ENCODE results near the gene RALGAPA2.

The RALGAPA2 gene

GRCh38 chr20:20457392-20458126 lies 254.9 kb downstream of the RALGAPA2 start:
- no peak for DNase-seq

DNA sequence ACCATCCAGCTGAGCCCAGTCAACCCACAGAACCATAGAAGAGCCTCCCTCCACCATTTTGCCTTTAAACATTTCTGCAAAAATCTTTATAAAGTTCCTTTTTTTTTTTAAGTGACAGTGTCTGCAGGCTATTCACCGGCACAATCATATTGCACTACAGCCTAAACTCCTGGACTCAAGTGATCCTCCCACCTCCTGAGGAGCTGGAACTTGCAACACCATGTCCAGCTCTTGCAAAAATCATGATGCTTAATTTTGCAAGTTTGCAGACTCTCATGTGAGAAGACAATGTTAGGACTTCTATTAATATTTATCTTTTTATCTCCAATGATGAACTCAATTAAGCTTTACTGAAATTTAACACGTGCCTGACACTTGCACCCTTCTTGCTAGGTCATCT lies 255.7 kb downstream of the RALGAPA2 start:
- DNase-seq, result no peak

GRCh38 chr20:20455926-20456325 lies 256.5 kb downstream of the RALGAPA2 start:
- no peak for DNase-seq

GRCh38 chr20:20454850-20455627 lies 257.4 kb downstream of the RALGAPA2 start:
- no peak for DNase-seq

- no peak for DNase-seq
These were observed 258.1 kb downstream of the RALGAPA2 start for GRCh38 chr20:20454367-20454766.

- DNase-seq, result peak; percentile 47 to 58
These were observed 260.2 kb downstream of the RALGAPA2 start for GRCh38 chr20:20452254-20452676.

DNA sequence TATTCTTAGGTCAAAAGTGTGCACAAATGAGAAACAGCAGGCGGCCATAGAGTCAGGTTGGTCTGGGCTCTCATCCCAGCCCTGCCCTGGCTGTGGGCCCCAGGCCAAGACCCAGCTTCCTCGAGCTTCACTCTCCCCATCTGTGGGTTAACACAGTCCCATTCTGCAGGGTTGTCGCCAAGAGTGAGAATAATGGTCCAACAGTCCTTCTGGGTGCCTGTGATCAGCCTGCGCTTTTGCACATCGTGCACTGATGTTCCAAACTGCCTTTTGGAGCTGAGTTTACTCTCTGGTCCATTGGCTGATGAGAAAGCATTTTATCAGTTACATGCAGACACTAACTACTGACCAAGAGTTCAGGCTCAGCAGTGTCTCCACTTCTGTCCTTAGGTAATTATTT lies 261.9 kb downstream of the RALGAPA2 start:
- DNase-seq, result no peak

DNA sequence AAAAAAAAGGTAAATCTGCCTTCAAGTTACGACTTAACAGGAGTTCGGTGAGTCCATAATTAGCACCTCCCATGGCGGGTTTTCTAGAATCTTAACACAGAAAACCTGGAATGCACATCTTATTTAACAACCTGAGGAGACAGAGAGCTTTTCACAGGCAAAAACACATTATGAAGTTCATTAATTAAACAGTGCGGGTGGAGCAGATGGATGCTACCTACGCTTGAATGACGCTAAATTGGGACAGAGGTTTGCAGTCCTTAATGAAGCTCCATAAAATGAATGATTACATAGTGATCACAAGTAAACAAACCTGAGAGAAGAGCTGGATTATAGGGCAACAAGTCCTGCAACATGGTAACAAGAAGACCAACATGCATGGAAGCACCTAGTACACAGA lies 263.6 kb downstream of the RALGAPA2 start:
- no peak for DNase-seq

DNA sequence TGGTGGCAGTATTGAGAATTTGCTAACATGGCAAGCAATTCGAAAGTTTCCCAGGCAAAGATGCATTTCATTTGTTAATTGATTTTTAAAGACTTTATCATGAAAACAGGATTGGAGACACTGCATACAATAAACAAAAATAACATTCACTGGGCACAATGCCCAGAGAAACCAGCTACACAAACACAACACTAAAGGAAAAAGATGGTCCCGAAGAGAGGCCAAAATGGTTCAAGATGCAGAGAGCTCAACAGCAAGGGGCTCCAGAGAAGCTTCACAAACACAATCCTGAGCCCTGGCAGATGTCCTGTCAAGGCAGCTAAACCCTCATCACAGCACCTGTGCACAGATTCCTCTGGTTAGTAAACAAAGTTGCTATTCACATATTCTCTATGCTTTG lies 265.2 kb downstream of the RALGAPA2 start:
- DNase-seq, result no peak

GRCh38 chr20:20446425-20447015 lies 265.9 kb downstream of the RALGAPA2 start:
- no peak for DNase-seq

DNA sequence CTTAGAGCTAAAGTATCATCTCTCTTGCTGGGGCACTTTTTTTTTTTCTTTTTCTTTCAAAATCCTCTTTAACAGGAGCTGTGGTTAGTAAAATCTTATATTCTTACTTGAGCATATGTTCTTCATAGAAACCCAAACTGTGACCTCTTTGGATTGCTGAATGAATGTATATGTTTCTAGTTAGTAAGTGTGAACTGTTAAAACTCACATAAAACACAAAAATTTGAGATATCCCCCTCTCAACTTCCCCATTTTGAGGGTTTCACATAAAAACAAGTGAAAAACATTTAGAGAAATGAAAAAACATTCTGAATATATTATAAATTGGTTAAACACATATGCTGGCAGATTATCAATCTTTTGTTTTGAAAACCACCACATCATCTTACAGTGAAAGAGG lies 266.4 kb downstream of the RALGAPA2 start:
- DNase-seq, result no peak

GRCh38 chr20:20443504-20443903 lies 268.9 kb downstream of the RALGAPA2 start:
- DNase-seq, result no peak

DNA sequence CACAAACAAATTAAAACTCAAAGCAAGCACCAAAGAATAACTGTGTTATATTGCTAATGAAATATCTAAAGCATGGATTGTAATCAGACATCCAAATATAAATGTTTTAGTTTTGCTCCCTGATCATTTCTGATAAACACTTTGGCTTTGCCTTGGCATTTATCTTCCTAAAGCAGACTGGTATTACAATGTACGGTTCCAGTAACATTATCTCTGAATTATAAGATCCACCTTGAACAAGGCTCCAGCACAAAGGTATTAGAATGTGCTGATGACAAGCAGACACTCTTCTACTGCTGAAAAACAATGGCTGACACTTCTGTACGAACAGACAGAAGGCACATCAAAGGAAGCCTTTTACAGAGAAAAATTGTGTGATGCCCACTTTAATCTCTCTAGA lies 270.0 kb downstream of the RALGAPA2 start:
- DNase-seq, result no peak

DNA sequence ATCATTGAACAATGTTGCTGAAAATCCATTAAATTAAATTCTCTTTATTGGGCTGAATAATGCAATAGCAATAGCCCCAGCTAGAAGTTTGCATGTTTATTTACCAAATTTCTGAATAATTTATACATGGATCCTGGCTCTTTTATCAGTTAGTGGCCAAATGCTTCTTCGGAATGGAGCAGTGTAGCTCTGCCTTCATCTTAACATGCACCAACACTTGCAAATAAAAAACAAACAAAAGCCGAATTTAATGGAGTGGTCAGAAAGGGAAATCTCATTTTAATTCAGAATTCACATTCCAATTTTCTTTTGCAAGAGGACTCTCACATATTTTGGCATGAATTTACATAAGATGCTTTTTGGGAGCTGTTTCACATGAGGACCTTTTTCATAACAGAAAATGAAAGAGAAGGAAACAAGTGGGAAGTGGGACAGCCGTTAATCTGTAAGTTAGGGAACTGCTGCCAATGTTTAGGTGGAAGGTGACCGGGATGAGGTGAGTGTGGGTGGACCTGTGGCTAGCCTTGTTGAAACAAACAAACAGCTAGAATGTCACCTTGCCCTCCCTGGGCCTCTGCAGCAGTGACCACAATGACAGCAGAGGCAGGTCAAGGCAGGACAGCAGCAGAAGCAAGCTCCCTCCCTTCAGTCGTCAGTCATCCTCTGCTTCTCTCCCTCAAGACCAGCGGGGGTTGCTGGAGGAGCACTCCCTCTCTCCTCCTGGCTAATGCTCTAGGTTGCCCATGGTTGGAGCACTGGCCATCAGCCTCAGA lies 271.4 kb downstream of the RALGAPA2 start:
- DNase-seq, result no peak

DNA sequence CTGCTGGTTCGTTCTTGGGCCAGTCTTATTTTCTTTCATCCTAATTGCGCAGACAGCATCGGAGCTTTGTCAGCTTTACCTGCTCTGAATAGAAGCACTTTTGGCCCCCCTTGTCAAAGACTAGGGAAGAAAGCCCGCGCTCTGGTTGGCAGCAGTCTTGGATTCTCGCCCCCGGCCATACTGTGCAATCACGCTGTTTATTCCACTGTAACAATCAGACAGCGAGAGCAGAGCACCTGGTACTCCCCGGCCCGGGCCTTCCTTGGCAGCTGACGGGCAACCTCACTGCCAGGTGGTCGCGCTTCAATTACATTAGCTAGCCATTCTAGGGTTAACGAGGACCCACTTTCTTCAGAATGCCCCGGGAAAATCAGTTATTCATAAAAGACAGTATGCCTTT lies 272.0 kb downstream of the RALGAPA2 start:
- no peak for DNase-seq

DNA sequence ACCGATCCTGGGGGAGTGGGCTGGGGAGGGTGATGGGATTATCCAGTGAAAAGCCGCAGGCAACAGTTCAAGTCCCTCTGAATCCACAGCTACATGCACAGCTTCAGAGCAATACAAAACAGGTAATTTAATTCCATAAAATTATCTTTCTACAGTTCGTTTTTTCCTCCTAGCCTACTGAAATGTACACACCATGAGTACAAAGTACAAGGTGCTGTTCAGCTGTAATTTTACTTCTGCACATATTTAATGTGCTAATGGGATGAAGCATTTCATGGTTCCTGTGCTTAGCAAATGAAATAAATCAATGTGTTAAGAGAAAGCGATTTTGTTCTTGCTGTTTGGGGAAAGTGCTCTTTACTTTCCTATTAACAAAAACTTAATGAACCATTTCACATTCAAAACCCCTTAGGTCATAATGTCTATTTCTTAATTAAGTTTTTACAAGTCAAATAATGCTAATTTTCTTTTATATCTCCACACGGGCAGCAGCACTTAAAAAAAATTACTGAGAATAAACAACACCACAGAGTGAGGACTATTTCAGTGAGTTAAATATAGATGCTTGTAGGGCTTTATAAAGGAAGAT lies 272.7 kb downstream of the RALGAPA2 start:
- no peak for DNase-seq

DNA sequence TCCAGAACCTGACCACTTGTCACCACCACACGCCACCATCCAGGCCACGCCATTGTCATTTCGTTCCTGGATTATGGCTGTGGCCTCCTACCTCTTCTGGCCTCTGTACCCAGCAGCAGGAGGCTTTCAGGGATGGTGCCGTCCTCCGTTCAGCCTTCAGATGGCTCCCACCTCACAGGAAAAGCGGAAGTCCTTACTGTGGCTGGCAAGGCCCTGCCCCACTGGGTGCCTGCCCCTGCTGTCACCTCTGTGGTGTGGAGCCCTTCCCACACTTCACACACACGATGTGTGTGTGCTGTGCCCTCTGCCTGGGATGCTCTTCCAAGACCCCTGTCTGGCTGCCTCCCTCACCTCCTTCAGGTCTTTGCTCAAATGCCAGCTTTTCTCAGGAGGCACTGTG lies 275.1 kb downstream of the RALGAPA2 start:
- no peak for DNase-seq

GRCh38 chr20:20436689-20437088 lies 275.8 kb downstream of the RALGAPA2 start:
- DNase-seq, result no peak

DNA sequence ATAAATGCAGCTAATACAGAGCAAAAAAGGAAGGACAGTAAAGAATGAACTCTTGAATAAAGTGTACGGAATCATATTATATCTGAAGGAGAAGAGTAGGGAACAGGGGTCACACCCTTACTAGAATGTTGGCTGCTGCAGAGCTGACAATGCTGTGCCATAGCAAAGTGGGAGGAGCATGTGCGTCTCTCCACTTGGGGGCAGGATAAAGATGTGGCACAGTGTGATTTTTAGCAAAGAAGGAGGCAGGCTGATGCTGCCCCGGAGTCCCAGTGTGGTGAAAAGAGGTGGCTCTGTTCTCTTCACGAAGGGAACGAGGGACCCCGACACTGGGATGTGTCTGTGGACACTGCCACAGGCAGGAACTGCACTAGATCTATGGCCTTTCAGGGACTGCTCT lies 277.0 kb downstream of the RALGAPA2 start:
- DNase-seq, result no peak

DNA sequence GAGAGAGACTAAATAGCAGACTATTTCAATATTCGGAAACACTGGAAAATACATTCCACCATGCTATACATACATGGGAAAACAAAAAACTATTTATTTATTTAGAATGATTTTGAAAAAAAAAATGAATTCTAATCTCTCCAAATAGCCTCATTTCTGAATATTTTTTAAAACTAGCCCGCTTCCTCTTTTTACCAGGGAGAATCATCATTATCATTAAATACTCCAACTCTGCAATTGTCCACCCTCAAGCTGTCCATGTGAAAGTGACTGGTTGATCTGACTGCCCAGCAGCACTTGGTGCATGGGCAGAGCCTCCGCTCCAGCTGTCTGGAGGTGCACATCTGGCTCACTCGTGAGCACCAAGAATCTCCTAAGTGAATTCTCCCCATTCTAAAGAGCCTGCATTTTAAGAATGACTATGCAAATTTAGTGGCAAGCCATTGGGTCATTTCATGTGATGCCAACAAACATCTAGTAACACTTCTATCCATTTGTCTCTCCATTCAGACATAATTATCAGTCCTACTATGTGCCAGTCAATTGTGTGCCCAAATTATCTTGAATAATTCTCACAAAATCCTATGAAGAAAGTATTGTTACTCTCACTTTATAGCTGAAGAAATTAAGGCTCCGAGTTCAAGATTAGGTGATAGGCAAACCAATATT lies 279.7 kb downstream of the RALGAPA2 start:
- DNase-seq, result no peak

- no peak for DNase-seq
These were observed 282.4 kb downstream of the RALGAPA2 start for GRCh38 chr20:20430066-20430465.

DNA sequence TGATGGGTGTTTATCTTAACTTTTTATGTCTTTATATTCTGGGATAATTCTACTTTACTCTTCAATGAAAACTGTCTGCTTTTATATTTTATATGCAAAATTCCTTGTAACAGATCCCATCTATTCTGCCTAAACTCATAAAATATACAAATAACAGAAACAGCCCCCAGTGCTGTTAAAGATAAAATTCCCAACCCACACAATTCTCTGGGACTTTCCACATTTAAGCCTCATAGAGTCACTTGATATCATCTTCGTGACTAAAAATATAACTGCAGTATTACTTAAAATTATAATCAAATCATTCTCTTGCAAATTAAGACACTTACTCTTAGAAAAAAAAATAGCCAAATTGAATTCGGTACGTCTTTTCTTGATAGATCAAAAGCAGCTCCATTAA lies 284.4 kb downstream of the RALGAPA2 start:
- no peak for DNase-seq
